Neural progenitor cell (in vitro differentiated cells): Measurements from ENCODE around the gene NAPA.

ENCODE experiments used
- EZH2phosphoT487 ChIP-seq: fragments of 200-600 bp; sonication (generic); IDR thresholded peaks from 2 replicates; pipeline ENCODE4 v1.6.1; 2017; ENCODE audit warnings: antibody characterized with exemption
- TF ChIP-seq, protein P1 (sequence below): fragments of 200-600 bp; sonication (generic); IDR thresholded peaks from 2 replicates; pipeline ENCODE4 v1.5.1; 2017; ENCODE audit warnings: antibody characterized with exemption, mild to moderate bottlenecking

DNA sequence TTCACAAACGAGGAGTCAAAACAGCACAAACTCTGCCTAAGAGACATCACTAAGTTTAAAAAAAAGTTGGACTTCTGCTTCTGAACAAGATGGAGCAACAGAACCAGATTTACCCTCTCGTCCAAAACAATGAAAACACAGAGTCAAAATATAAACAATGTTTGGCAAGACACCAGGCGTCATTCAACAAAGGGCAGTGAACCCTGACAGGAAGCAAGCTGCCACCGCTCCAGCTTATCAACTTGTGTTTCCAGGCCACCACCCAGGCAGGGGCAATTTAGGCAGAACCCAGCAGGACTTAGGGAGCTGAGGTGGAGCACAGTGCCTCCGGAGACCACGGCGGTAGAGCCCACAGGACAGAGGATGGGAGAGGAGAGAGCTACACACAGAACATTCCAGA is 8.6 kb upstream of the NAPA start:
- TF ChIP-seq, protein P1, sequence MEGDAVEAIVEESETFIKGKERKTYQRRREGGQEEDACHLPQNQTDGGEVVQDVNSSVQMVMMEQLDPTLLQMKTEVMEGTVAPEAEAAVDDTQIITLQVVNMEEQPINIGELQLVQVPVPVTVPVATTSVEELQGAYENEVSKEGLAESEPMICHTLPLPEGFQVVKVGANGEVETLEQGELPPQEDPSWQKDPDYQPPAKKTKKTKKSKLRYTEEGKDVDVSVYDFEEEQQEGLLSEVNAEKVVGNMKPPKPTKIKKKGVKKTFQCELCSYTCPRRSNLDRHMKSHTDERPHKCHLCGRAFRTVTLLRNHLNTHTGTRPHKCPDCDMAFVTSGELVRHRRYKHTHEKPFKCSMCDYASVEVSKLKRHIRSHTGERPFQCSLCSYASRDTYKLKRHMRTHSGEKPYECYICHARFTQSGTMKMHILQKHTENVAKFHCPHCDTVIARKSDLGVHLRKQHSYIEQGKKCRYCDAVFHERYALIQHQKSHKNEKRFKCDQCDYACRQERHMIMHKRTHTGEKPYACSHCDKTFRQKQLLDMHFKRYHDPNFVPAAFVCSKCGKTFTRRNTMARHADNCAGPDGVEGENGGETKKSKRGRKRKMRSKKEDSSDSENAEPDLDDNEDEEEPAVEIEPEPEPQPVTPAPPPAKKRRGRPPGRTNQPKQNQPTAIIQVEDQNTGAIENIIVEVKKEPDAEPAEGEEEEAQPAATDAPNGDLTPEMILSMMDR: no peak
- TF ChIP-seq EZH2phosphoT487: no peak
